Fibroblast of skin of back (primary cell): ENCODE measurements around the gene NRIP1.
A peak's percentile ranks its signal among the peaks of the same experiment; 100 is the strongest.
"Not testable (repeated sequence)": the region's sequence is repeated elsewhere in the genome, so short reads cannot be mapped to it uniquely, and the experiment has no call there.

Experiments
- DNase-seq: peaks from one replicate; pipeline ENCODE4 v3.0.0-alpha.2; 2013

Gene NRIP1

DNA sequence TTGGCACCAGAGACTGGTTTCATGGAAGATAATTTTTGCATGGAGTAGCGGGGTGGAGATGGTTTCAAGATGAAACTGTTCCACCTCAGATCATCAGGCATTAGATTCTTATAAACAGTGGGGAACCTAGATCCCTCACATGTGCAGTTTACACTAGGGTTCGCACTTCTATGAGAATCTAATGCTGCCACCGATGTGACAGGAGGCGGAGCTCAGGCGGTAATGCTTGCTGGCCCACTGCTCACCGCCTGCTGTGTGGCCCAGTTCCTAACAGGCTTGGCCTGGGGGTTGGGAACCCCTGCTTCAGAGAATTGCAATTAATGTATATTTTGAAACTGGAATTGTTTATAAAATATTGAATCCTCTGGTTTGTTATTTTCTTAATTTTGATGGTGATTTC lies 92.1 kb downstream of the NRIP1 start:
- no peak for DNase-seq

DNA sequence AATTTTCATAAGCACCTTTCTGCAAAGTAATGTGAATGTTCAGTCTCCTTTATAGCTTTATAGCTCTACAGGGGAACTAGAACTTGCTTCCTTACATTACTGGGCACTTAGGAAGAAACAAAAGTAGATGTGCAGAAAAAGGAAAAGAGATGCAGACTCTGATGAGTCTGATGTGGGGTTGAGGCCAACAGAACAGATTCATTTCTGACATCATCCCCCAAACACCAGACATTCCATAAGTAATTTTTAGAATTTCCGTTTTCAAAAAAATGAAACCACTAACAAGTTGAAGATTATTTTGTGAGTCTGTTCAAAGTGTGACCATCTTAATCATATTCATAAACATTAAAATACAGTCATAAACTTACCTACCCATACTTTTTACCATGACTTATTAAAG lies 96.0 kb downstream of the NRIP1 start:
- DNase-seq = peak; percentile 44

GRCh38 chr21:14968029-14968428 lies 96.8 kb downstream of the NRIP1 start:
- DNase-seq = no peak

DNA sequence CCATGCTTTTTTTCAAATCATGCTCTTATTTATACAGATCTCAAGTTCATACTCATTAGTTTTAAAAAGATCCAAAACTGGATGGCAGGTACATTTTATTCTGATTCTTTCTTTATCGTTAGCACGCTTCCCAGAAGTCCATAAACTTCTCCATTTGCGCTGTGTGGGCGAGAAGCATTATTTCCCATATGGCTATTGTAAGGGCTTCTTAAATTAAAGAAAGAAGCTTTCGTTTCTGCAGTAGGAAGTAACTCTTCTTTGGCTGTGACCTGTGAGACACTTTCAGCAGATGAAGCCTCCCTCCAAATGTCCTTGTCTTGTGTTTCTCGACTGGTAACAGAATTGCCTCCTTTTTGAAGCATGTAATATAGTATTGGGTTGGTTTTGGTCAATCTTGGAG lies 100.2 kb downstream of the NRIP1 start:
- no peak for DNase-seq

GRCh38 chr21:14962217-14962616 lies 102.6 kb downstream of the NRIP1 start:
- DNase-seq = peak; percentile 9

GRCh38 chr21:14961502-14961901 lies 103.3 kb downstream of the NRIP1 start:
- no peak for DNase-seq

- DNase-seq = peak; percentile 12
Measured at GRCh38 chr21:14959343-14959742, 105.5 kb downstream of the NRIP1 start.

DNA sequence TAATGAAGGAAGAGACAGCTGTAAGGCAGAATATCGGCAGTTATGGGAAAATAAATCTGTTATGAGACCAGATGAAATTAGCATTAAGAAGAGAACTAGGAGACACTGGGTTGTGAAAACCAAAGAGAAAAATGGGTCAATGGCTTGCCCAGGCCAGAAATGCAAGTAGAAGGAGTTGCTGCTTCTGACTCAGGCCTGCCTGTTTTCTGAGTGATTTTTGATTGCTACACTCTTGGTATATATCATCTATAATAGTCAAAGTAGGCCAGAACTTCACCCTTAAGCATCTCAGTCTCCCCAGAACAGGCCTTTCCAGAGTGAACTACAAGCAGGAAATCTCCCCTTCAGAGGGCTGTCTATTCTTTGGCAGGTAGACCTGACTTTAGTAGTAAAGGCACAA lies 107.0 kb downstream of the NRIP1 start:
- no peak for DNase-seq

GRCh38 chr21:14956807-14957206 lies 108.0 kb downstream of the NRIP1 start:
- DNase-seq = peak; percentile 86

GRCh38 chr21:14955936-14956520 lies 108.8 kb downstream of the NRIP1 start:
- DNase-seq = no peak

DNA sequence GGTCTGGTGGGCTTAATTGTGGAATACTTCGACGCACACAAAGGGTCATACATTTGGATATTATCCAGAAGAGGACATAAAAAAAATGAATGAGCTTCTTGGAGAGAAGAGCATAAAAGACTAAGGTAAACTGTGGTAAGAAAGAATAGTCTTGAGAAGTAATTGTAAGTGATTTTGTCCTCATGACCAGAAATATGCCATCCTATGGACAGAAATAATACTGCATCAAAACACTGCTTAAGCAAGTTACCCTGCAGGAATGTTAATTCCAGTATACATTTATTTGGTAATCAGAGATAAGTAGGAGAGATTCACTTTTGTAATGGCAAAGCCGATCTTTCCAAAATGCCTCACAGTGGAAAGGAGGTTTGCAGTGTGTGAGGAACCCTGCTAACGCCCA lies 111.9 kb downstream of the NRIP1 start:
- no peak for DNase-seq

- DNase-seq = no peak
Measured at GRCh38 chr21:14949603-14950002, 115.2 kb downstream of the NRIP1 start.

DNA sequence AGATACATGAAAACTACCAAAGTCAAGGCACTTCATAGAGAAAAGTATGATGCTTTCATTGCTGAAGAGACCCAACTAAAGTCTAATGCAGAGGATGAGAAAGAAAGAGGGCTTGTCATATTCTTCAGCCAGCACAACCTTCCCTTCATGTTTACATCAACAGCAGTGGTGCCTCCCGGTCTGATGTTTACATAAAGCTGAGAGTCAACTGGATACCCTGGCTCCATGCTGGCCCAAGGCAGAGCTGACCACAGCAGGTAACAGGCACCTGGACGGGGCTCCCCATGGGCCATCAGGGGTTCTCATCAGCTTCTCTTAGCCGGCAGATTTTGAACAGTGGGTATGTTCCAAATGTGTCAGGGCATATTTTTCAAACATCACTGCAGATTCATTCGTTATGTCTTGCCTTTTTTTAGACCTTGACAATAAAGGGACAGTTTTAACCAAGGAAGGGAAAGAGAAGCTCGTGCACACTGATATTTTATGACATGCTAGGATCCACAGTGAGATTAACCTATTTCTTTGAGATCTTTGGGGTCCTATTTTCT lies 117.1 kb downstream of the NRIP1 start:
- DNase-seq = no peak

GRCh38 chr21:14945176-14945575 lies 119.6 kb downstream of the NRIP1 start:
- no peak for DNase-seq

- no peak for DNase-seq
Measured at GRCh38 chr21:14943616-14944015, 121.2 kb downstream of the NRIP1 start.

GRCh38 chr21:14942801-14943490 lies 121.9 kb downstream of the NRIP1 start:
- DNase-seq = peak; percentile 22

GRCh38 chr21:14927324-14927723 lies 137.5 kb downstream of the NRIP1 start:
- not testable (repeated sequence) for DNase-seq

DNA sequence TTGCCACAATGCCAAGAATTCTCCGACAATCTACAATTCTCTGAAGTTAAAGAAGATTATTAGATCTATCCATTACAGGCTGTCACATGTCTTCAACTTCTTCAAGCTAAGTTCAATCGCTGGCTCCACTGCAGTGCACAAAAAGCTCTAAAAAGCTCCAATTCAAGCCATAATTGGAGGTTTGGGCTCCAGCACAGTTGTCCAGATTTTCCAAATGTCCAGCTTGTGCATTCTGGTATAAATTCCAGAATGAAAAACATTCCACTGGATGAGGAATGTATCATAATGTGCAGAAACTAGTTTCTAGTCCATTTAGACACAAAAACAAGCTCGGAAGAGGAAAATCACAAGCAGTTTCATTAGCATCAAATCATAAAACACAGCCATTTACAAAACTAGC lies 138.6 kb downstream of the NRIP1 start:
- DNase-seq = peak; percentile 12

- DNase-seq = peak; percentile 53
Measured at GRCh38 chr21:14923468-14923867, 141.3 kb downstream of the NRIP1 start.

- no peak for DNase-seq
Measured at GRCh38 chr21:14922980-14923379, 141.8 kb downstream of the NRIP1 start.

DNA sequence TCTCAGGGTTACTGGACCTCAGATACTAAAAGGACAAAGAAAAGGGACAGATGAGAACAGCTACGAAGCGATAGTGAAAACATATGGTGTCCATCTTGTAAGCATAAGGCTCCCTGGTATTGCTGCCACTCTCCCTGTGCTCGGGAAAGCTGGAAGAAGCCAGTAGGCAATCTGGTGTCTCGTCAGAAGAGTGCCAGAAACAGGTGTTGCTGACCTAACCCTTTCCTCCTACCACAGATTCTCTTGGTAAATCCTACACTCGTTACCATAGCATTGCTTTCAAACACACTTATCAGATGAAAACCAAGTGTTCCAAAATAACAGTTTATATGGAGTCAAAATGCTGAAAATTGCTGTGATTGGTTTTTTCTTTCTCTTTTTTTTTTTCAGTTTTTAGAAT lies 146.3 kb downstream of the NRIP1 start:
- no peak for DNase-seq

DNA sequence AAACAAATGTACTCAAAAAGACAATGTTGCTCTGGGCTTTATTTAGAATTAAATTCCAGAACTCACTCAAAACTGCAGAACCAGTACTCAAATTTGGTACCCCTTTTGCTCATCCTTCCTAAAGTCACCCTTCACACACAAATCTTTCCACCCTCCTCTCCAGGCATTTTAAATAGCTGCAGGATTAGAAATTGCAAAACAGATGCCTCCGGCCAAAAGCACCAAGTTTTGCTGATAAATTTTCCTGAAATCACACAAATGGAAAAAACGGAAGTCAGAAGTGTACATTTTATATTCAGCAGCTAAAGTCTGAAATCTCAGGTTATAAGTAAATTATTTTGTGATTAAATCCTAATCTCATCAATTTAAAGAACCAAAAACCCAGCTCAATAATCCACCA lies 147.0 kb downstream of the NRIP1 start:
- no peak for DNase-seq

GRCh38 chr21:14916676-14917141 lies 148.1 kb downstream of the NRIP1 start:
- peak; percentile 18 for DNase-seq

GRCh38 chr21:14913638-14914037 lies 151.2 kb downstream of the NRIP1 start:
- DNase-seq = peak; percentile 9
